ENCODE data around the gene DLGAP1. TPM values are rescaled to one million over a fixed set of nuclear protein-coding genes. Genes with fewer than 3 reads are reported as not detected.
"Not testable (repeated sequence)": the region's sequence is repeated elsewhere in the genome, so short reads cannot be mapped to it uniquely, and the experiment has no call there.

Gene DLGAP1
- total RNA-seq, 1 experiment from 2014 or later, result not detected

- no peak for DNase-seq (ENCODE audit: low read depth)
These were observed 982.2 kb downstream of the DLGAP1 start for GRCh38 chr18:3472681-3473544.

GRCh38 chr18:3472121-3472520, 983.0 kb downstream of the DLGAP1 start:
- DNase-seq (ENCODE audit: low read depth), result not testable (repeated sequence)

DNA sequence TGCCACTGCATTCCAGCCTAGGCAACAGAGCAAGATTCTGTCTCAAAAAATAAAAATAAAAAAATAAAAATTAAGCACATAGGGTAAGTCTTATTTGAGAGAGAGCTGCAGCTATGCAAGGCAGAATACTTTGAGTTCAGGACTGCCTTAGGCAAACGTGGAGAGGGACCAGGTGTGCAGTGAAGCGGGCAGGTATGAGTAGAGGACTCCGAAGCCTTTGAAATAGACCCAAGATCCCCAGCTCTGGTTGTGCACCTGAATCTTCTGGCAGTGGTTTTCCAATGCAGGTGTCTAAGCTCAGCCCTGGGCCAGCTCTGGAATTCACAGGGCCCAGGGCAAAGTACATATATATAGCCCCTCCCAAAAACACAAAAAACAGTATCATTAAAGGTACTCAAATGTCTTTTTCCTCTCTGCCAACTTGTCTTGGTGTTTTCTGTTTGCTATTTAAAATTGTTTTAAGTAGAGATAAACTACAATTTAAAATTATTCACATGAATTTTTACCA, 983.9 kb downstream of the DLGAP1 start:
- no peak for DNase-seq (ENCODE audit: low read depth)

DNA sequence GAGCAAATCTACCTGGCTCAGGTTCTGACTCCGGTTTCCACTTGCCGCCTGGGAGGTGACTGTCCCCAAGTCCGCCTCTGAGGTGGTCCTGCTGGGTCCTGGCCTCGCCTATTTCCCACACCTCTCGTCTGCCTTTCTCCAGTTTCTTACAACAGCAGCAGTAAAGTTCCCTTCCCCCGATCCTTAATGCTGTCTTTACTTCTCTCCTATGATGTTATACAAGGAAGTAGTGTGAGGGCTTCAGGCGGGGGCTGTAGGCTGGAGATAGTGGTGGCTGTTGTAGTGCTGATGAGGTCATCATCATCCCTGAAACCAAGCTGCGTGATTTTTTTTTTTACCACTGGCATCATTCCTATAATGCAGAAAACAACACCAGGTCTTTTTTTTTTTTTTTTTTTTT, 986.3 kb downstream of the DLGAP1 start:
- no peak for DNase-seq (ENCODE audit: low read depth)

GRCh38 chr18:3468066-3468705, 986.9 kb downstream of the DLGAP1 start:
- DNase-seq (ENCODE audit: low read depth), result no peak

DNA sequence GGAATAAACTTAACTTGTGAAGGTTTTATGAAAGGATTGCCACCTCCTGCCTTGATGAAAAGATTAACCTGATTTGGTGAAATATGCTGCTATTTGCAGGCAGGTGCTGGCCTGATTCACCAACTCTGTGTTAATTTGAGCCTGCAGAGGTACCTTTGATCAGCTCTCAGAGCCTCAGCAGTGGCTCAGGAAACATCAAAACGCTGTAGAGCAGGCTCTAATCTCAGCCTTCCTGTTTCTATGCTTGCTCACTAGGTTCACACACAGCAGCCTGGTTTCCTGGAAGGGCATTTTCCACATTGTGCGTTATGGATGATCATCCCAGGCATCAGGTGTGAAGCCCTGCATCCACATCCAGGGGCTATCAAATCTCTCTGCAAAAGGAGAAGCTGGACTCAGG, 988.2 kb downstream of the DLGAP1 start:
- DNase-seq (ENCODE audit: low read depth), result no peak

GRCh38 chr18:3466045-3466444, 989.1 kb downstream of the DLGAP1 start:
- peak; percentile 75 for DNase-seq (ENCODE audit: low read depth)

- DNase-seq (ENCODE audit: low read depth), result peak; percentile 38
These were observed 992.1 kb downstream of the DLGAP1 start for GRCh38 chr18:3463051-3463450.

GRCh38 chr18:3461704-3462103, 993.4 kb downstream of the DLGAP1 start:
- DNase-seq (ENCODE audit: low read depth), result no peak

DNA sequence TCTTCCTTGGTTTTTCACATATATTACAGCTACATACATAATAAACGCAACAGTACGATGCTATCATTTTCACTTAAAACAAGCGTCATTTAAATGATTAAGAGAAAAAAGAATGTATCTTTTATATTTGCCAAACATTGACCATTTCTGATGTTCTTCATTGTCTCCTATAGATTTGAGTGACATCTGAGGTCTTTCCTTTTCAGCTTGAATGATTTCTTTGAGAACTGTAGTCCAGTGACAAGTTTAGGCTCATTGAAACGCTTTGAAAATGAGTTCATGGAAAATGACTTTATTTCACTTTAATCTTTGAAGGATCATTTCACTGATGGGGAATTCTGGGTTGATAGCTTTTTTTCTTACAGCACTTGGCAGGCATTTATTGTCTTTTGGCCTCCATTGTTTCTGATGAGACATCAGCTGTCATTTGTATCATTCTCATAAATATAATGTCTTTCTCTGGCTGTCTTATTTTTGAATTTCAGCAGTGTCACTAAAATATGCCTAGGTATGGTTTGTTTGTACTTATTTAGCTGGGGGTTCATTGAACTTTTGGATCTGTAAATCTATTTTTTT, 994.2 kb downstream of the DLGAP1 start:
- DNase-seq (ENCODE audit: low read depth), result no peak

DNA sequence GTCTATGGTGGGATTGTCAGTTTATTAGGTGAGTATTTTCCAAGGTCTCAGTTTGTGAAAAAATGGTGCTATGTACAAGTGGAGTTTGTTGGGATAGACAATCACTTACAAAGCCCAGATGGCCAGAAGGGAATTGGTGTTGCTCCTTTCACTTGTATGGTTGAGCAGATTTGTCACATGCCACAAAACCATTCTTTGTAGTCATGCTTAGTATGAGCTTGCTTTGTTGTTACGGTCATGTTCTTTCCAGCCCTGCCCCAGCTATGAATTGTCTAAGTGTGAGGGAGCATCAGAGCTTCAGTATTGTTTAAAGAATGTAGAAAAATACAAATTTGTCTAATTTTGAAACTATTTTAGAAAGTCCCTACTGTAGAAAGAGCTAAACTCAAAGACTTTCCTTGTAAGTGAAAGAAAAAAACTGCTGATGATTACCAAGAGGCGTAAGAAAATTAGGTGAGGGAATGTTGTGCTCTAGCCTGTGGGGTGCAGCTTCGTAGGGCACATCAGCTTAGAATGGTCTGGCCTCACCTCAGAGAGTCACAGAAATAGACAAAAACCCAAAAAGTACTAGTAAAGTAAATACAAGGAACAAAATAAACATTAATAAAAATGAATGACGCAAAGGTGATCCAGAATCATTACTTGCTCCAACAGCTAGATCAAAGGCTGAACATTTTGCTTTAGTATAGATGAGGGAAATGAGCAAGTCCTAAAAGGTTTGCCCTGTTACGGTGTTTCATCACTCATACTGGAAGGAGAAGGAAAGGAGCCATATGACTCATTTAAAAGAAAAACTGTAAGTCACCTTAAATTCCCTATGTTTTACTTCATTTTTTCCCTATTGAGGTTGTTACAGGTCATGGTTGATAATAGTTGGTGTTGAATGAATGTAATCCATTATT, 995.9 kb downstream of the DLGAP1 start:
- DNase-seq (ENCODE audit: low read depth), result peak; percentile 42

DNA sequence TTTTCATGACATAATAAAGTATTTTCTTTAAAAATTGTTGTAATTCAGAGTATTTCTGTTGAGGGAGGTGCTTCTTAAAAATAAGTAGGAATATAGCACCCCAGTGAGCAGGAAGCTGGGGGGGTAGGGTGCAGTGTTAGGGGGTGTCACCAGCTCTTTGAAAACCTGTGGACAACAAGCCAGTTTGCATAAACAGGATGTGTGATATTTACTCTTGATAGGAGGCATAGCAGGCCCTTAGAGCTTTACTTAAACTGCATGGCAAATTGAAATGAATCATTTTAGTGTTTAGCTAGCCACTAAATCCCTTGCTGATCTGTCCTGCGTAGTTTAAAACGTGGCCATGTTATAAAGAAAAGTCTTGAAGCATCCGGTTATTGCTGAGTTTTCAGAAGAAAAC, 996.7 kb downstream of the DLGAP1 start:
- peak; percentile 11 for DNase-seq (ENCODE audit: low read depth)

GRCh38 chr18:3457261-3457724, 997.8 kb downstream of the DLGAP1 start:
- no peak for DNase-seq (ENCODE audit: low read depth)

- DNase-seq (ENCODE audit: low read depth), result no peak
These were observed 998.4 kb downstream of the DLGAP1 start for GRCh38 chr18:3456686-3457069.

GRCh38 chr18:3455907-3456685, 999.0 kb downstream of the DLGAP1 start:
- DNase-seq (ENCODE audit: low read depth), result peak; percentile 24

DNA sequence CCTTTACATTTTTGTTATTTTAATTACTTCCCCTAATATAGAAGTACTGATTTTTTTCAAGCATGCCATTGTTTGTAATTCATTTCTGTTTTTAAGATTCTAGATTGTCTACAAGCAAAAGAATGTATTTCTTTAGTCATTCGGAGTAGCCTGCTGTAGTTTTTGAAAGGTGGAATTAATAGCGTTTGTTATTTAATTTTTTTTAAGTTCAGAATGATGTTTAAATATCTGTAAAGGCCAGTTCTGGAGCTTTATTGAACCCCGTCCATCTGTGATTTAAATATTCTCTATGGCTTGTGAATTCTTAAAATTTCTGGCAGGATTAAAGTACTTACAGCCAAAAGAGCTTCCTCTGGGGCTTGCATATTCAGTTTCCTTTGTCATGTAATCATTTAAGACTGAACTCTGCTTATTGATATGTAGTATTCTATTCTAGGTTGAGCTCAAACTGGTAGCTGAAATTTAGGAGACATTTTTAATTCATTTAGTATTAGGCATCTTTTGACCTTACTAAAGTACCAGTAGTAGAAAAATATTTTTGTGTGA, 999.9 kb downstream of the DLGAP1 start:
- DNase-seq (ENCODE audit: low read depth), result no peak

GRCh38 chr18:3454365-3455089, 1000.6 kb downstream of the DLGAP1 start:
- DNase-seq (ENCODE audit: low read depth), result peak; percentile 58

DNA sequence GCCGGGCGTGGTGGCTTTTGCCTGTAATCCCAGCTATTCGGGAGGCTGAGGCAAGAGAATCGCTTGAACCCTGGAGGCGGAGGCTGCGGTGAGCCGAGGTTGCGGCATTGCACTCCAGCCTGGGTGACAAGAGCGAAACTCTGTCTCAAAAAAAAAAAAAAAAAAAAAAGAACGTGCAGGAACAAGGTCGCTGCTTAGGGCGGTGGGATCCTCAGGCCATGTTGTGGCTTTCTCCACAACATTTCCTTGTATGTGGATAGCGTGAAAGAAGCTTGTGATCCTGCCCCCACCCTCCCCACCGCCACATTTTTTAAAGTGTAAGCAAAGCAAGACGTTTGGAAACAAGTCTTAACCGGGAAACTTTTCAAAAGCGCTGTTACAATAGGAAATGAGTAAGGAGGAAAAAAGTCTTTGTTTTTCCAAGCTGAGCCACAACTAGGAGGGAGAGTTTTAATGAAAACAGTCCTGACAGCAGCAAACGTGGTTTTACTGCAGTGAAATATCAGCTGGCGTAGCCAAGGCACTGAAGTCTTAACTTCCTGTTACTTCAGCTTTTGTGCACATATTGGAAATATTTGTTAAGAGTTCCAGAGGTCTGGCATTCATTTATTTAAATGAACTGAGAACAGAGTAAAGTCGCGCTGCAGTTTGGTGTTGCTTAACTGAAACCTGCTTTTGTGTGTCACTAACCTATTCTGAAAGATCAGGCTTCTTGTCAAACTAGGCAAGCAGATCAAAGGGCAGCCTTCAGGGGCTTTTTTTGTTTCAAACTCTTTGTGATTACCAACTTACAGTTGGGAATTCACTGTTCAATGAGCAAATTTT, 1001.4 kb downstream of the DLGAP1 start:
- peak; percentile 93 for DNase-seq (ENCODE audit: low read depth)
